T-helper 17 cell (primary cell): ENCODE data around the gene BHLHE40. TPM values are rescaled to one million over a fixed set of nuclear protein-coding genes. Genes with fewer than 3 reads are reported as not detected.

Experiments
- ATAC-seq: fragments of 150-1000 bp; cut with Tn5 transposase; 2 replicates; pipeline ENCODE4 v1.10.0; 2021; ENCODE audit warnings: mild to moderate bottlenecking, moderate library complexity
- DNase-seq, 3 donors: peaks; one replicate each; pipeline versions ENCODE4 v3.0.0 to v3.0.0-alpha.2; 2020 to 2021
- H3K9me3 ChIP-seq: one replicate; pipeline ENCODE4 v1.7.0; 2013; ENCODE audit warnings: low read length, mild to moderate bottlenecking; ENCODE audit not compliant: control insufficient read depth, poor library complexity, severe bottlenecking
- H3K27ac Mint-ChIP-seq: one replicate; pipeline ENCODE4 v1.8.0; 2022; ENCODE audit warnings: mild to moderate bottlenecking, moderate library complexity, mixed read lengths
- H3K27me3 Mint-ChIP-seq: one replicate; pipeline ENCODE4 v1.8.0; 2022; ENCODE audit warnings: mixed read lengths
- H3K36me3 Mint-ChIP-seq: one replicate; pipeline ENCODE4 v1.8.0; 2022; ENCODE audit warnings: low read depth, mixed read lengths
- H3K4me1 Mint-ChIP-seq: one replicate; pipeline ENCODE4 v1.8.0; 2022; ENCODE audit warnings: mild to moderate bottlenecking, mixed read lengths
- H3K4me3 Mint-ChIP-seq: one replicate; pipeline ENCODE4 v1.8.0; 2022; ENCODE audit warnings: mild to moderate bottlenecking, moderate library complexity, mixed read lengths
- total RNA-seq, 4 donors: library from RNA in 2 of 4; stranded (reverse) in 2 of 4; gene quantifications; one replicate each; pipeline ENCODE4 v1.2.3 and lab custom pipeline; 2022 to 2026

BHLHE40 gene
- total RNA-seq, 2 donors from 2014 or later: 295 to 329 TPM

DNA sequence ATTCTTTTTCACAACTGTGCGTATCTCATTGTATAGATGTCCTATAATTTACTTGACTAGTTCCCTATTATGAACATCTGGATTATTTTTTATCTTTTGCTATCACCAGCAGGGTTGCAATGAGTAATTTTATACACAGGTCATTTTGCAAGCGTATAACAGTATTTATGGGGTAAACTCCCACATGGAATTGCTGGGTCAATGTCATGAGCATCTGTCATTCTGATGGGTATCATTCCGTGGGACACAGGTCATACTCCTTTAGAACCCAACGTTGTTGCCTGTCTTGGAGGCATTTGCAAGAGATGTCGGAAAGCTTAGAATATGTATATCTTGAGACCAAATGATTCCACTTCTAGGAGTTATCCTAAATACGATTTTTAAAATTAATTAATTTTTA is 12.9 kb downstream of the BHLHE40 start:
- DNase-seq: no peak
- no peaks in the 10 kb centered on the region for H3K36me3 Mint-ChIP-seq
- no peak for ATAC-seq
- H3K9me3 ChIP-seq: no peaks in the 10 kb centered on the region
- no peak overlapping the region for H3K4me3 Mint-ChIP-seq
- peak overlapping the region; percentile 39 for H3K27ac Mint-ChIP-seq
- H3K27me3 Mint-ChIP-seq: no peaks in the 10 kb centered on the region
- H3K4me1 Mint-ChIP-seq: peaks cover 16% of the 10 kb centered on the region

DNA sequence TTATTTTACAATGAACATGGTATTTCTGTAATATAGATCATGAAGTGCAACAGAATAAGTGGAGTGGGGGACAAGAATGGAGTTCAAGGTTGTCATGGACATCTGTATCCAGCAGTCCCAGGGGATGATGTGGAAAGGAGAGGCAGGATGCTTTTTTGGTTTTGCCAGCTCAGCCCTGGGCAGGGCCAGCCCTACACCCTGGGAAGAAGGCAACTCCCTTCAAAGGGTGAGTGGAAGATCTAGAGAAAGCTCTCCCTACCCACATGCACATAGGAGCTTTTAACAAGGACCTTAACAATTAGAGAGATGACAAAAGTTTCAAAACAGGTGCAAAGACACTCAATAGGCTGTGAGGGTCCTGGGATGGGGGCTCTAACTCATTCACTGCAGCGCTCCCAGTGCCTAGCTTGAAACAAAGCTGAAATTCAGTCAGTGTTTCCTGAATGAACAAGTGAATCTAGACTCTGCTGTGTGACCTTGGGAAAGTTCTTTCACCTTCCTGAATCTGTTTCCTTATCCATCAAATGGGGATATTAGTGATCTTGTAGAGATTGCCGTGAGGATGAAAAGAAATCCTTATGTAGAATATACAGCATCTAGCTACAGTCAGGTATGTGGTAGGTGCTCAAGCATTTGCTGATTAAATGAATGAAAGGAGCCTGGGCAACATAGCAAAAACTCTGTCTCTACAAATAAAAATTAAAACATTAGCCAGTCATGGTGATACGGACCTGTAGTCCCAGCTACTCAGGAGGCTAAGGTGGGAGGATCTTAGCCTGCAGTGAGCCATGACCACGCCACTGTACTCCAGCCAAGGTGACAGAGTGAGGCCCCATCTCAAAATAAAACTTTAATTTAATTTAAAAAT is 14.3 kb downstream of the BHLHE40 start:
- H3K27me3 Mint-ChIP-seq: no peaks in the 10 kb centered on the region
- no peak overlapping the region for H3K4me3 Mint-ChIP-seq
- DNase-seq (no peak), ATAC-seq (no peak)
- H3K27ac Mint-ChIP-seq: peak overlapping the region; percentile 8
- peaks cover 14% of the 10 kb centered on the region for H3K4me1 Mint-ChIP-seq
- H3K9me3 ChIP-seq: no peaks in the 10 kb centered on the region
- H3K36me3 Mint-ChIP-seq: no peaks in the 10 kb centered on the region

DNA sequence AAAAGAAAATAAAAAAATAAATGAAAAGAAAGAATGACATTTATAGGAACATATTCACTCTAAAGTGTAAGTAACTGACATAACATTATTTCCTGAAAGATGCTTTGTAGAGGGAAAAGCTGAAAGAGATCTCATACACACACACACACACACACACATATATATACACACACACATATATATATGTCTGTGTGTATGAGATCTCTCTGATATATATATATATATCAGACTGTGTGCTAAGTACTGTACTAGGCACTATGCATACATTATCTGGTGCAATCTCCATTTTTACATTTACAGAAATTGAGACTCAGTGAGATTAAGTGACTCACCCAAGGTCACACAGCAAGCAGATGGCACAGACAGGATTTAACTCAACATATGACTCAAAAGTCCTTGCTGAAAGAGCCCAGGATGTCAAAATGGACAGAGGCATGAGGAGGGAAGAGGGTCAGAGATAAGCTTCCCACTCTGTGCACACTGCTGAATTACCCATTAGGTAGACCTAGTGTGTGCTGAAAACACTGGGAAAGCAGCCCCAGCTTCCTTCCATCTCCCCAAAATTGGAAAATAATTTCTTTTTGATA is 15.0 kb downstream of the BHLHE40 start:
- Mint-ChIP-seq H3K27me3 (no peaks in the 10 kb centered on the region), H3K27ac (peak overlapping the region; percentile 8), H3K4me3 (no peak overlapping the region), H3K4me1 (peaks cover 14% of the 10 kb centered on the region), H3K36me3 (no peaks in the 10 kb centered on the region)
- DNase-seq (no peak), ATAC-seq (no peak)
- no peaks in the 10 kb centered on the region for H3K9me3 ChIP-seq

DNA sequence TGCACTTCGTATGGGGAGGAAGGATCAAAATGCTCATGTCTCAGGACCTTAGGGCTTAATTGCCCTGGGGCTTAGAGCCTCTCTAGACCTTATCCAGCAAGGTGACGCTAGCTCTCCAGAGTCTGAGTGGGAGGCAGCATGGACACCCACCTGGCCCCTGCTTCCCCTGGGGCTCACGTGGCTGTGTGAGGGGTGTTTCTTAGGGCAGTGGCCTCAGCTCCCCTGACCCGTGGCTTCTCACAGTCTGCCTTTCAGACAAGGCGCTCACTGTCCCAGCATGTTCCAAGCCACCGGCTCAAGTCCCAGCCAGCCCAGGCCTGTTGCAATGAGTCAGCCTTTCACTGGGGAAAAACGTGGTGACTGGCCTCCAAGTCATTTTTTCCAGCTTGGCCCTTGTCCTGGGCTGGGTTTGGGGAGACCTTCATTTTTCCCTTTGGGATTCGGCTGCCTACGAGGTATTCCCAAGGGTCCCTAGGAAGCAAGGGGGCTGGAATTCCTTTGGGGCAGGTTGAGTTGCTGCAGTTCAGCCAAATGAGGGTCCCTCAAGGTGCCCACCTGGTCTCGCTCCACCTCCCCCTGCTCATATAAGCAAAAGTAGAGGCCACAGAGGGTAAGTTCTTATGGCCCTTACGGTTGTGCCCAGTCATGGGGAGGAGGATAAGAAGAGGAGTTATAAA is 15.7 kb downstream of the BHLHE40 start:
- Mint-ChIP-seq H3K36me3 (no peaks in the 10 kb centered on the region), H3K4me1 (peaks cover 19% of the 10 kb centered on the region), H3K27ac (no peak overlapping the region), H3K4me3 (no peak overlapping the region), H3K27me3 (no peaks in the 10 kb centered on the region)
- no peaks in the 10 kb centered on the region for H3K9me3 ChIP-seq
- ATAC-seq (no peak), DNase-seq (no peak)

DNA sequence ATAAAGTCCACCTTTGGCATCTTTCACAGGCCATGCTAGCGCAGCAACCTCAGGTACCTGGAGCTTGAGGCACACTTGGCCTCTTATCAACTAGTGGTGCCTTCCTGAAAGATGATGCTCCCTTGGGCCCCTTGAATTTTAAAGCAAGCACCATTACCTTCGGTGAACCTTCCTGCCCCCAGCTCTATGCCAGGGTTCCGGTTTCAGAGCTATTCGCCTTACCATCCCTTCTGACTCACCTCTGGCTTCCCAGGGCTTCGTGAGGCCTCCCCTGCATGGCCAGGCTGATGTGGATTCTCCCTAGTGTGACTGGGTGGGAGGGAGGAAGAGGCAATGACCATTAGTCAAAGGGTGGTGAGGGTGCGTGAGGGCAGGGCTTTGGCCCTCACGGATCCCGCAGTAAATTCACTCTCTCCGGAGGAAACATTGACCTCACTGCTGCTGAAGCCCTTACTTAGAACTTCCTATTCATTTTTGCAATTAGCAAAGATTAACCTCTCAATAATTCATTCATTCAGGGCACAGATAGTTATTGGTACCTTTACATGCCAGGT is 16.3 kb downstream of the BHLHE40 start:
- no peaks in the 10 kb centered on the region for H3K27me3 Mint-ChIP-seq
- H3K9me3 ChIP-seq: no peaks in the 10 kb centered on the region
- no peak overlapping the region for H3K4me3 Mint-ChIP-seq
- DNase-seq: no peak
- no peaks in the 10 kb centered on the region for H3K36me3 Mint-ChIP-seq
- H3K27ac Mint-ChIP-seq: no peak overlapping the region
- peaks cover 17% of the 10 kb centered on the region for H3K4me1 Mint-ChIP-seq
- no peak for ATAC-seq

DNA sequence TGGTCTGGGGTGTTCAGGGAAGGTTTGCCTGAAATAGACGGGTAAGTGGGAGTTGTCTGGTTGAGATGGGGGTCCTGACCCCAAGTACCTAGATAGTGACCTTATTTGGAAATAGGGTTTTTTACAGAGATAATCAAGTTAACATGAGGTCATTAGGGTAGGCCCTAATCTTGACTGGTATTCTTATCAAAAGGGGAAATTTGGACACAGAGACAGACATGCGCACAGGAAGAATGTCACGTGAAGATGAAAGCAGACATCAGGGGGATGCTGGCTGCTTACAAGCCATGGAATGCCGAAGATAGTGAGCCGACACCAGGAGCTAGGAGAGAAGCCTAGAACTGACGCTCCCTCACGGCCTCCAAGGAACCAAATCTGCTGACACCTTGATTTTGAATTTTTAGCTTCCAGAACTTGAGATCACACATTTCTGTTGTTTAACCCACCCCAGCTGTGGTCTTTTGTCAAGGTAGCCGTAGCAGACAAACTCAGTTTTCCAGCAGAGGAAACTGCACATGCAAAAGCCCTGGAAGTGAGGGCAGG is 17.1 kb downstream of the BHLHE40 start:
- Mint-ChIP-seq H3K27me3 (no peaks in the 10 kb centered on the region), H3K4me1 (peaks cover 19% of the 10 kb centered on the region), H3K27ac (no peak overlapping the region), H3K36me3 (no peaks in the 10 kb centered on the region), H3K4me3 (no peak overlapping the region)
- DNase-seq (no peak), ATAC-seq (no peak)
- H3K9me3 ChIP-seq: no peaks in the 10 kb centered on the region

DNA sequence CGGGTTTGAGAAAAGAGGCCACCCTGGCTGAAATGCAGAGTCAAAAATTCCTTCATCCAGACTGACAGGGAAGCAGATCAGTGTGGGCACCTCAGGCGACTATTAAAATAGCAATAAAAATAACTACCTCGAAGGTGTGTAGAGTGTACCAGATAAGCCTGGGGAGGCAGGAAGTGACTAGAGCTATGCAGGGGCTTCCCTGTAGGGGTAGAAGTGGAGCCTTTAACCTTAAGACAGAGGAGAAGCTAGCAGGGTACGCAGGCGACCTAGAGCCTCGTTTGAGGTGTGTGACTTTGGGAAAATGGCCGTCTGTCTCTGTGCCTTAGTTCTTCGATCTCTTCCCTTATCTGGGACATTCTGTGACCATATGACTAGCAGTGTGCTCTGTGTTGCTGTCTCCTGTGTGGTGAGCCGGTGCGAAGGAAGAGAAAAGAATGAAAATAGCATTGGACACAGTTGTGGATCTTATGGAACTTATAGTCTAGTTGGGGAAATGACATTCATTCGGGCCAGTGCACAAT is 17.6 kb downstream of the BHLHE40 start:
- no peak for DNase-seq

DNA sequence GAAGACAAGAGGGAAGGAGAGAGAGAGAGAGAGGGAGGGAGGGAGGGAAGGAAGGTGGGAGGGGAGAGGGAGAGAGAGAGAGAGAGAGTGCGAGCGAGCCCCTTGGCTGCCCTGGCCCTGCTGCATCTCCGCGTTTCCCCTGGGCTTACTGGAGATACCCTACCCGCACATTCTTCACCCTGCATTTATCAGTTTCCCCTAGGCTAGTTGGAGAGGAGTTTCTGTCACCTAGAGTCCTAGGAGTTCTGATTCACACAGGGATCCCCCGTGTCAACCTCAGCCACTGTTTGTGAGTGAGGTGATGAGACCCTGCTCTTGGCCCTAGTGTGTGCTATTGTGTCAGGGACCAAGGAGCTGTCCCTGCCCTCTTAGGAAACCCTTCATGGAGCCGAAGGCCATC is 18.7 kb downstream of the BHLHE40 start:
- Mint-ChIP-seq H3K36me3 (no peaks in the 10 kb centered on the region), H3K27ac (no peak overlapping the region), H3K4me1 (peaks cover 28% of the 10 kb centered on the region), H3K27me3 (no peaks in the 10 kb centered on the region), H3K4me3 (no peak overlapping the region)
- ATAC-seq (no peak), DNase-seq (no peak)
- no peaks in the 10 kb centered on the region for H3K9me3 ChIP-seq

More for the DNA sequence above, 17.6 kb downstream of the BHLHE40 start:
- H3K36me3 Mint-ChIP-seq: no peaks in the 10 kb centered on the region
- peaks cover 20% of the 10 kb centered on the region for H3K4me1 Mint-ChIP-seq
- no peaks in the 10 kb centered on the region for H3K9me3 ChIP-seq
- no peak for ATAC-seq
- no peak overlapping the region for H3K27ac Mint-ChIP-seq
- no peaks in the 10 kb centered on the region for H3K27me3 Mint-ChIP-seq
- H3K4me3 Mint-ChIP-seq: no peak overlapping the region

DNA sequence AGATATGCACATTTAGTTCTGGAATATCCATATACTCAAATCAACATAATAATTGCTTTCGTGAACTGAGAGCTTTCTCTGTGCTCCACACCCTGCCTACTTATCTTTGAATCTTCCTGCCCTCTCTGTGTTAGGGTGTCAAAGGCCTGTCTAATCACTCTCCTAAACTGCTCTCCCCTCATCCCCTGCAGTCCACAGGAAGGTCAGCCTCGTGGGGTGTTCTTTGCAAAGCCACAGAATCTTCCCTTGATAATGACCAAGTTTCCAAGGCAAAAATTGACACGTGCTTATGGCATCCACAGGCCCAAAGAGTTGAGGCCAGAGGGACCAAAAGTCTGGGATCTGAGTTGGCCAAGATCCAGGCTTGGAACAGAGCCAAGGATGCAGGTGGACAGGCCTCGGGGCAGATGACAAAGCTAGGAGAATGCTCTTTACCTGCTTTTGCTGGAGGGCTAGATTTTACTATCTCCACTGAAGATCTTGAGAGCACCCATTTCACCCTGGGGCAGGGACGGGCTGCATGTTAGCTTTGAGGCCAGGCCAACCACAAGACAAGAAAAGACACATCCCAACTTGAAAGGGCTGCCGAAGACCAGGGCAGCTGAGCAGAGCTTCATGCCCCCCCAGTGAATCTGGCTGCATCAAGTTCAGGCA is 20.4 kb downstream of the BHLHE40 start:
- H3K4me3 Mint-ChIP-seq: no peak overlapping the region
- H3K4me1 Mint-ChIP-seq: peaks cover 26% of the 10 kb centered on the region
- ATAC-seq (no peak), DNase-seq (no peak)
- no peaks in the 10 kb centered on the region for H3K9me3 ChIP-seq
- H3K27me3 Mint-ChIP-seq: no peaks in the 10 kb centered on the region
- H3K36me3 Mint-ChIP-seq: no peaks in the 10 kb centered on the region
- H3K27ac Mint-ChIP-seq: no peak overlapping the region

DNA sequence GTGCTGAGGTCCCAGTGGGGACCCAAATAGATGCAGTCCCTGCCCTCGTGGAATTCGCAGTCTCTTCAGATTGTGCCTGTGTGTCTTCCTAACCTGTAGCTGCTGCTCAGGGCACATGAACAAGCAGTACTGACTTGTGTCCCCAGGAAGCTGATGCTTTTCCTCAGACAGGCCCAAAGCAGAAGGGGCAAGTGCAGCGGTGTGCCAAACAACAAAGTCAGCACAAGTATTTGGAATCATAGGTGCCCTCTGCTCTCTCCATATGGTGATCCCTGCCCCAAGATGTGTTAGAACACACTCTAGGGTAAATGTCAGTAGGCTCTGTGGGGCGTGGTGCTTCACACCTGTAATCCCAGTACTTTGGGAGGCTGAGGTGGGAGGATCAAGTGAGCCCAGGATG is 21.9 kb downstream of the BHLHE40 start:
- H3K27me3 Mint-ChIP-seq: no peaks in the 10 kb centered on the region
- peak overlapping the region; percentile 79 for H3K27ac Mint-ChIP-seq
- no peak for DNase-seq
- no peak overlapping the region for H3K4me3 Mint-ChIP-seq
- H3K9me3 ChIP-seq: no peaks in the 10 kb centered on the region
- ATAC-seq: no peak
- H3K36me3 Mint-ChIP-seq: no peaks in the 10 kb centered on the region
- H3K4me1 Mint-ChIP-seq: peaks cover 28% of the 10 kb centered on the region

DNA sequence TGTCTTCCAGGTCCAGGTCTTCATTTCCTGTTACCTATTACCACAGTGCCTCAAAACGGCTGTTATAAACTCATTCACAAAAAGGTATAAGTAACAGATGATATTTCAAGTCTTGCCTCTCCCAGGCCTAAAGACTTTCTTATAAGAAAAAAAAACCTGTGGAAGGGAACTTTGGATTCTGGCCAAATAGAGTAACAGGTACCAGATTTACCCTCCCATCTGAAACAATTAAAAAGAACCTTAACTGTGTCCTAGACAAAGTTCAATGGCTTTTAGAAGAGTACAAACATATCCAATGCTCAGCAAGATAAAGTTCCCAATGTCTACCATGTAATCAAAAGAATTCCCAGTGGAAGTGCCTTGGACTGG is 22.6 kb downstream of the BHLHE40 start:
- peak overlapping the region; percentile 79 for H3K27ac Mint-ChIP-seq
- DNase-seq (no peak), ATAC-seq (no peak)
- H3K4me3 Mint-ChIP-seq: no peak overlapping the region
- H3K36me3 Mint-ChIP-seq: no peaks in the 10 kb centered on the region
- H3K27me3 Mint-ChIP-seq: no peaks in the 10 kb centered on the region
- H3K9me3 ChIP-seq: no peaks in the 10 kb centered on the region
- peaks cover 28% of the 10 kb centered on the region for H3K4me1 Mint-ChIP-seq

DNA sequence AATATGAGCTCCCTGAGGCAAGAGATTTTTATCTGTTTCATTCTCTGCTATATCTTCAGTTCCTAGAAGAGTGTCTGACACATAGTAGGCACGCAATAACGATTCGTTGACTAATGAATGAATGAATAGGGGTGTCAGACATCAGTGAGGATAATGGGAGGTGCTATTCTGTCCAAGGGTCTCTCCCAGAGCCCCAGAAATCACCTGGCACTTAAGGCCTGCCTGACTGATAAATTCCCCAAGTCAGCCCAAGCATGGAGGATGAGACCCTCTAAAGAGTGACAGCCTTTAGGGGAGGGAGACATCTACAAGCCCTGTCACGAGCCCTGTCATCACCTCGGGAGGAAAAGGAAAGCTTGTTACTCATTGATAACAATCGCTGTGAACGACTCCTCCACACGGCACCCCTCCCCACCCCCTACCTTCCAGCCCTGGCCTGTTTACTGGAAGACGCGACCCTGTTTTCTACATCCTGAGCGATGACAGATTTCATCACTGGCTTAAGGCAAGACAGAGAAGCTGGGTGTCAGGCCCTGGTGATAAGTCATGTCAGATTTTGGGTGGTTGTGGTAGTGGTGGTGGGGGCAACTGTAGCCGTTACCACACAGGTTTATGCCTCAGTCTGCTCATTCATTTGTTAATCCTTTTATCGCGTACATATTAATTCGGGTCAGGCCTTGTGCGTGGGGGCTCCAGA is 23.1 kb downstream of the BHLHE40 start:
- Mint-ChIP-seq H3K27me3 (no peaks in the 10 kb centered on the region), H3K4me3 (peak overlapping the region; percentile 31), H3K27ac (peak overlapping the region; percentile 79), H3K36me3 (no peaks in the 10 kb centered on the region), H3K4me1 (peaks cover 31% of the 10 kb centered on the region)
- DNase-seq: peak in 1 of 3 donors; percentile 24
- H3K9me3 ChIP-seq: no peaks in the 10 kb centered on the region
- peak; percentile 26 for ATAC-seq
